Nephron (organoid): ENCODE data around the gene SNRNP200.

Experiments
- H3K27ac Mint-ChIP-seq, 3 experiments: 2 replicates each; pipeline ENCODE4 v1.8.0; 2020; ENCODE audit warnings: mixed read lengths in 3 of 3, mild to moderate bottlenecking in 2 of 3, moderate library complexity in 1 of 3
- H3K27me3 Mint-ChIP-seq: 2 replicates; pipeline ENCODE4 v1.8.0; 2021; ENCODE audit warnings: low read depth, mild to moderate bottlenecking, moderate library complexity, mixed read lengths
- H3K36me3 Mint-ChIP-seq: 2 replicates; pipeline ENCODE4 v1.8.0; 2020; ENCODE audit warnings: low read depth, mixed read lengths
- H3K4me1 Mint-ChIP-seq: 2 replicates; pipeline ENCODE4 v1.8.0; 2020; ENCODE audit warnings: mixed read lengths
- H3K4me3 Mint-ChIP-seq, 3 experiments: 2 replicates each; pipeline ENCODE4 v1.8.0; 2020; ENCODE audit warnings: mild to moderate bottlenecking in 3 of 3, mixed read lengths in 3 of 3, moderate library complexity in 2 of 3
- H3K9me3 Mint-ChIP-seq: 2 replicates; pipeline ENCODE4 v1.8.0; 2020; ENCODE audit warnings: mixed read lengths
- CTCF ChIP-seq, 3 experiments: fragments of 200-600 bp; sonication (generic); IDR thresholded peaks; one replicate each; pipeline ENCODE4 v1.5.0; 2021; ENCODE audit warnings: antibody characterized with exemption in 3 of 3; ENCODE audit not compliant: unreplicated experiment in 3 of 3

Gene SNRNP200

GRCh38 chr2:96305091-96305978 is at the start of gene SNRNP200:
TSS of gene SNRNP200 (minus strand) at chr2:96305546. CDS start at chr2:96305437, 109 bp downstream.
- H3K27ac Mint-ChIP-seq, result peak within 1 kb of the TSS; percentile 97 to 99 (median 99)
- H3K27me3 Mint-ChIP-seq, result peaks cover 5% of the 10 kb centered on the region
- H3K4me3 Mint-ChIP-seq, result peak within 1 kb of the TSS; percentile 100
- H3K9me3 Mint-ChIP-seq, result no peaks in the 10 kb centered on the region
- H3K4me1 Mint-ChIP-seq, result peaks cover 39% of the 10 kb centered on the region
- TF ChIP-seq CTCF (IDR thresholded peaks at IDR 0.05; ENCODE audit: unreplicated experiment in 3 of 3), result no peak
- peaks cover 43% of the 10 kb centered on the region for H3K36me3 Mint-ChIP-seq

- H3K4me3 Mint-ChIP-seq, result no peak overlapping the region
- no peaks in the 10 kb centered on the region for H3K27me3 Mint-ChIP-seq
- no peak overlapping the region for H3K27ac Mint-ChIP-seq
- peaks cover 22% of the 10 kb centered on the region for H3K4me1 Mint-ChIP-seq
- H3K36me3 Mint-ChIP-seq, result peaks cover 25% of the 10 kb centered on the region
- no peaks in the 10 kb centered on the region for H3K9me3 Mint-ChIP-seq
- no peak for TF ChIP-seq CTCF (IDR thresholded peaks at IDR 0.05; ENCODE audit: unreplicated experiment in 3 of 3)
Observed at GRCh38 chr2:96354492-96354891, 49.1 kb upstream of the SNRNP200 start.

GRCh38 chr2:96353606-96354101 is 48.3 kb upstream of the SNRNP200 start:
- no peak overlapping the region for H3K4me3 Mint-ChIP-seq
- no peak for TF ChIP-seq CTCF (IDR thresholded peaks at IDR 0.05; ENCODE audit: unreplicated experiment in 3 of 3)
- H3K27ac Mint-ChIP-seq, result peak overlapping the region in 2 of 3 experiments; percentile 47 to 89
- H3K4me1 Mint-ChIP-seq, result peaks cover 22% of the 10 kb centered on the region
- no peaks in the 10 kb centered on the region for H3K27me3 Mint-ChIP-seq
- H3K9me3 Mint-ChIP-seq, result no peaks in the 10 kb centered on the region
- H3K36me3 Mint-ChIP-seq, result peaks cover 19% of the 10 kb centered on the region

GRCh38 chr2:96353032-96353561 is 47.8 kb upstream of the SNRNP200 start:
- no peak for TF ChIP-seq CTCF (IDR thresholded peaks at IDR 0.05; ENCODE audit: unreplicated experiment in 3 of 3)
- Mint-ChIP-seq H3K27ac (peak overlapping the region in 2 of 3 experiments; percentile 47 to 89), H3K27me3 (no peaks in the 10 kb centered on the region), H3K4me3 (no peak overlapping the region), H3K9me3 (no peaks in the 10 kb centered on the region), H3K4me1 (peaks cover 22% of the 10 kb centered on the region), H3K36me3 (peaks cover 19% of the 10 kb centered on the region)

GRCh38 chr2:96347395-96347794 is 42.0 kb upstream of the SNRNP200 start:
- no peak overlapping the region for H3K4me3 Mint-ChIP-seq
- no peaks in the 10 kb centered on the region for H3K27me3 Mint-ChIP-seq
- H3K27ac Mint-ChIP-seq, result no peak overlapping the region
- peaks cover 5% of the 10 kb centered on the region for H3K4me1 Mint-ChIP-seq
- TF ChIP-seq CTCF (IDR thresholded peaks at IDR 0.05; ENCODE audit: unreplicated experiment in 3 of 3), result no peak
- H3K36me3 Mint-ChIP-seq, result peaks cover 34% of the 10 kb centered on the region
- no peaks in the 10 kb centered on the region for H3K9me3 Mint-ChIP-seq
